H7 (cell line): ENCODE data around the gene ELAVL4. TPM values are rescaled to one million over a fixed set of nuclear protein-coding genes. Genes with fewer than 3 reads are reported as not detected.
A peak's percentile ranks its signal among the peaks of the same experiment; 100 is the strongest.
"Not testable (repeated sequence)": the region's sequence is repeated elsewhere in the genome, so short reads cannot be mapped to it uniquely, and the experiment has no call there.

Experiments used
- DNase-seq: peaks from one replicate; pipeline ENCODE4 v3.0.0; 2012
- H3K27me3 ChIP-seq: 2 replicates; pipeline ENCODE4 v1.6.0; 2011; ENCODE audit warnings: mild to moderate bottlenecking, low read length; ENCODE audit not compliant: control insufficient read depth, insufficient read depth
- H3K36me3 ChIP-seq: replicated peaks from 2 replicates; pipeline ENCODE4 v1.5.1; 2011; ENCODE audit warnings: low read length; ENCODE audit not compliant: control insufficient read depth, insufficient read depth
- H3K4me3 ChIP-seq: 2 replicates; pipeline ENCODE4 v1.5.1; 2011; ENCODE audit warnings: low read depth, mild to moderate bottlenecking, control low read depth, low read length, moderate library complexity; ENCODE audit not compliant: insufficient read depth
- total RNA-seq: library from RNA; depleted of rRNA; stranded (reverse); fragments of >200 nt; shearing (Covaris generic); gene quantifications from 2 replicates; pipeline ENCODE4 v1.2.3, GENCODE V29; 2014

ELAVL4 gene
- total RNA-seq, 1 experiment from 2014 or later = 0.42 TPM

DNA sequence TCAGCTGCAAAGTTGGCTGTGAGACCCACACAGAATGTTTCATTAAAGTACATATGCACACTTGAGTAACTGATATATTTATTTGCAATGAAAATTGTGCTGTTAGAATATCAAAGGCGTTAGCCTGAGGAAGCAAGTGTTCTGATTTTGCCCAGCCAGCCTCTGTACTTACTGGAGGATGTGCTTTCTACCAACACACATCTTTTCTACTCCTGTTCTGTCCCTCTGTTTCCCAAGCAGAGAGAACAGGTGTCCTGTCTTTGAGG lies 31.4 kb downstream of the ELAVL4 start:
- Histone ChIP-seq H3K4me3 (no peak overlapping the region), H3K36me3 (no peaks in the 10 kb centered on the region), H3K27me3 (no peaks in the 10 kb centered on the region; the same call in 1 of the 2 replicates)
- DNase-seq = no peak

GRCh38 chr1:50147191-50147850 lies 38.6 kb downstream of the ELAVL4 start:
- H3K36me3 ChIP-seq = no peaks in the 10 kb centered on the region
- no peak for DNase-seq
- H3K27me3 ChIP-seq = no peaks in the 10 kb centered on the region
- H3K4me3 ChIP-seq = no peak overlapping the region

- Histone ChIP-seq H3K36me3 (no peaks in the 10 kb centered on the region), H3K4me3 (no peak overlapping the region), H3K27me3 (no peaks in the 10 kb centered on the region)
- no peak for DNase-seq
Observed at GRCh38 chr1:50148142-50148923, 39.6 kb downstream of the ELAVL4 start.

- no peak for DNase-seq
- no peaks in the 10 kb centered on the region for H3K27me3 ChIP-seq
- H3K36me3 ChIP-seq = no peaks in the 10 kb centered on the region
- H3K4me3 ChIP-seq = no peak overlapping the region
Observed at GRCh38 chr1:50152236-50152635, 43.5 kb downstream of the ELAVL4 start.

DNA sequence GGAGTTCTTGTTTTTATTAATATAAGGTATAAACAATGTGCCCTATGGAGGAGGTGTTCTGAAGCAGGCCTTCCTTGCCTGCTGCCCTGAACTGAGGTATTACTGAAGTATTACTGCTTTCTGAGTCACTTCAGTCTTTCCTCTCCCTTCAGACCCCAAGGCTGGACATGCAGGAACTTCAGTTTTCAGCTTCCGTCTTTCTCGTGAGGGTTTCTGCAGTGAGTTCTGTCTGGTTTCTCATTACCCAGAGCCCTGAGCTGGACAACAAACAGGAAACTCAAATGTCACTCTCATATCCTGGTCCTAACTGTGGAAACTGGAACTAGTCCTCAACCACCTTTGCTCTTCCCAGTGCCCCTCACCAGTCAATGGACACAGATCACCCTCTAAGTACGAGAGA lies 46.8 kb downstream of the ELAVL4 start:
- Histone ChIP-seq H3K27me3 (no peaks in the 10 kb centered on the region), H3K36me3 (no peaks in the 10 kb centered on the region), H3K4me3 (no peak overlapping the region)
- no peak for DNase-seq

- DNase-seq = no peak
- no peaks in the 10 kb centered on the region for H3K36me3 ChIP-seq
- H3K27me3 ChIP-seq = no peaks in the 10 kb centered on the region
- H3K4me3 ChIP-seq = no peak overlapping the region
Observed at GRCh38 chr1:50156241-50157010, 47.7 kb downstream of the ELAVL4 start.

DNA sequence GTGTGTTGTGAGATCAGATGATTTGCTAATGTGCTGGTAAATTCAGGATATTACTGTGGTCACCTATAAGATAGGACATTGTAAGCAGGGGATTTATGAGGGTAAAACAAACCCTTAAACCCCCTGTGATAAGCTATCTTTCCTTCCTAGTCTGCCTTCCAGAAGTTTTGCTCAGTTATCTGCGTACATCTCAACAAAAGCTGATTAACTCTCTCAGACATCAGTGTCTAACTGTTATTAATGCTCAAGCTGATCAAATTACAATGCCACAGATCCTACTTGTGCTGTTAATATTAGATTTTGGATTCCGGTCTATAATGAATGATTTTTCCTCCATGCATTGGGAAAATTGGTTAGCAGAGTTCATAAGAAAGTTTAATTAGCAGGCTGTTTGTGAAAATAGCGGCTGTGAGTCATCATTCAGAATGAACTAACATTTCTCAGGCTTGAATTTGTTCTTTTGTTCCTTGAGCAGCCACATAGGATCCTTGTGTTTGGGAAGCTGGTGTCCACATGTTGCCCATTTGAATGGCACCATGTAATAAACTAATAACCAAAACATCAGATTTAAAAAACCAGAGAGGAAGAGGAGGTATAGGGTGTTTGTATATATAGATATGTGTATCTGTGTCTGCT lies 48.7 kb downstream of the ELAVL4 start:
- Histone ChIP-seq H3K36me3 (no peaks in the 10 kb centered on the region), H3K27me3 (no peaks in the 10 kb centered on the region), H3K4me3 (no peak overlapping the region)
- no peak for DNase-seq

DNA sequence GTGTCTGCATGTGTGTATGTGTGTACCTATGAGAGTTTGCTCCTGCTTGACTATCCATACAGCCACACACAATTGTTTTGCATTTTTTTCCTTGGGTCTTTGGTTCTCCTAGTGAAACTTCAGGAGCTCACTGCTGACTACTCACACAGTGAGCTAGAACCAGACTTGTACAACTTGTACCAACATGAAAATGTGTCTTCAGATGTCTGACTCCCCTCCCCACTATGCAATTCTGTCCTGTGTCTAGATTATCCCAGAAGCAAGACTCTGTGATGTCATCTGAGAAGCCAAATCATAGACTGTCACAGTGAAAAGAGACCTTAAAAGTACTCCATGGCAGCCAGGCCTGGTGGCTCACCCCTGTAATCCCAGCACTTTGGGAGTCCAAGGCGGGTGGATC lies 49.7 kb downstream of the ELAVL4 start:
- no peak for DNase-seq
- no peaks in the 10 kb centered on the region for H3K36me3 ChIP-seq
- no peaks in the 10 kb centered on the region for H3K27me3 ChIP-seq
- H3K4me3 ChIP-seq = no peak overlapping the region

GRCh38 chr1:50163680-50164079 lies 55.0 kb downstream of the ELAVL4 start:
- Histone ChIP-seq H3K27me3 (no peaks in the 10 kb centered on the region), H3K36me3 (no peaks in the 10 kb centered on the region), H3K4me3 (no peak overlapping the region)
- peak; percentile 18 for DNase-seq

- not testable (repeated sequence) for H3K4me3 ChIP-seq, H3K27me3 ChIP-seq, DNase-seq, H3K36me3 ChIP-seq
Observed at GRCh38 chr1:50166351-50166750, 57.6 kb downstream of the ELAVL4 start.

DNA sequence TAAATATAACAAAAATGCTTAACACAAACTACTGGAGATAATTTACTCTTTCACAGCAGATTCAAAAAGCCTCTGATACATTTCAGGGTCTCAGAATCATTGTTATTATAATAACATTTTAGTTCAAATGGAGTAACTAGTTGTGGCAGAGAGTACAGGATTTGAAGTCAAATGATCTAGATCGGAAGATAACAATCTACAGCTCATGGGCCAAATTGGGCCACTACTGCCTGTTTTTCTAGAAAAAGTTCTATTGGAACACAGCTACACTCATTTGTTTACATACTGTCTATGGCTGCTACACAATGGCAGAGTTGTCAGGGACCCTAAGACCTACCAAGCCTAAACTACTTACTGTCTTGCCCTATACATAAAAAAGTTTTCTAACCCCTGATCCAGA lies 63.6 kb downstream of the ELAVL4 start:
- Histone ChIP-seq H3K4me3 (no peak overlapping the region), H3K27me3 (peaks cover 2% of the 10 kb centered on the region; the same call in 1 of the 2 replicates), H3K36me3 (no peaks in the 10 kb centered on the region)
- DNase-seq = no peak

DNA sequence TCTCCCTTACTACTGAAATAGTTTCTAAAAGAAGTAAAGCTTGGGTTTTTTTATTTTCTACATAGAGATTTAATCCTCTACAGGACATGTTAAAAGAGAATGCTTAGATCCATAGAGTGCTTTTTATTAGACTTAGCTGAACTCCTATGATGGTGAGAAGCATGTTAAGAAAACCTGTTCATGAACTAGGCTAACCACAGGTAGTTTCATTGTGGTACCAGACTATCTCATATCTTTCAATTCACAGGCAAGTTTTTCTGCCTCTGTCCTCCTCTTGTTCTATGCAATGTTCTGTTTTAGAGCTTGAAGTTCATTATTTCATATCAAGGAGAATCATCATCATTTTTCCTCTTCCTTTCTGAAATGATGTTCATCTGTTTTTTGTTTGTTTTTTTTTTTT lies 65.4 kb downstream of the ELAVL4 start:
- H3K4me3 ChIP-seq = no peak overlapping the region
- peaks cover 2% of the 10 kb centered on the region; the same call in 1 of the 2 replicates for H3K27me3 ChIP-seq
- no peaks in the 10 kb centered on the region for H3K36me3 ChIP-seq
- DNase-seq = no peak

- peaks cover 2% of the 10 kb centered on the region; the same call in 1 of the 2 replicates for H3K27me3 ChIP-seq
- no peak overlapping the region for H3K4me3 ChIP-seq
- no peak for DNase-seq
- H3K36me3 ChIP-seq = no peaks in the 10 kb centered on the region
Observed at GRCh38 chr1:50175719-50176639, 67.3 kb downstream of the ELAVL4 start.

GRCh38 chr1:50177994-50178393 lies 69.3 kb downstream of the ELAVL4 start:
- H3K36me3 ChIP-seq = no peaks in the 10 kb centered on the region
- no peaks in the 10 kb centered on the region; the same call in 1 of the 2 replicates for H3K27me3 ChIP-seq
- H3K4me3 ChIP-seq = no peak overlapping the region
- no peak for DNase-seq
